ENCODE measurements around the gene PPM1L.
A peak's percentile ranks its signal among the peaks of the same experiment; 100 is the strongest.

PPM1L gene

DNA sequence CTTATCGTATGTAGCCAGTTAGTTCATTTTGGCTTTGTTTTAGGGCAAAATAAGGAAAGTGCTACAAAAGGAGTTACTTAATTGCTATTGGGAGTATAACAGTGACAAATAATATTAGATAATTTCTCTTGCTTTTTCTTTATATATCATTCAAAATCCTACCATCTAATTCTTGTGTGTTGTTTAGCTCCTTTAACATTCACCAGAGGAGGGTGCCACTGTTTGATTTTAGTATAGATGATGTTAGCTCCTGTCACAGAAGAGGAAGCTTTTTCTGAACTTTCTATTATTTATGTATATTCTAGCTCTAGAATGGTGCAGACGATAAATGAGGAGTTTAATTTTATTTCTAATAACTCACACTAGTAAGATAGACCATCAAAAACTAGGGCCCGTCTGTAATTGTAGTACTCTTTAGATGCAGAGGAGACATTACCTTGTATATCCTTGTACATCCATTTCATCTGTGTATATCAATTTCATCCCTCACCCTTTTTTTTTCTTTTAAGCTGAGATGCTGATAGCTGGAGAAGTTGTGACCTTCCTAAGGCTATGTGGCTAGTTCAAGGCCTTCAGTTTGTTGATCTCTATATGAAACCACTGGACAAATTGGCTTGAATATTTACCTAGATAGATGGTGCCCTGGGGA, 3.0 kb downstream of the PPM1L start:
- Histone ChIP-seq H3K27me3 (ENCODE audit: low read depth, low read length) (no peaks in the 10 kb centered on the region), H3K79me2 (ENCODE audit: low read length) (peaks cover 49% of the 10 kb centered on the region), H4K20me1 (ENCODE audit: insufficient read depth, low read length) (no peaks in the 10 kb centered on the region), H3K27ac (ENCODE audit: low read length) (no peak overlapping the region), H3K4me2 (ENCODE audit: low read length) (peak overlapping the region; percentile 11), H3K4me3 (ENCODE audit: low read length) (peak overlapping the region; percentile 0; the same call in 1 of the 2 replicates), H2AFZ (ENCODE audit: low read depth, low read length) (no peak overlapping the region), H3K4me1 (ENCODE audit: low read length) (peaks cover 33% of the 10 kb centered on the region), H3K9ac (ENCODE audit: low read length) (no peak overlapping the region), H3K36me3 (replicated peaks; ENCODE audit: low read depth, low read length) (no peaks in the 10 kb centered on the region), H3K9me3 (ENCODE audit: insufficient read depth, low read length) (no peaks in the 10 kb centered on the region)
- TF ChIP-seq CTCF (IDR thresholded peaks at IDR 0.05; ENCODE audit: low read depth, low read length), result peak; percentile 56
- TF ChIP-seq EZH2phosphoT487 (IDR thresholded peaks at IDR 0.05; ENCODE audit: low read depth), result no peak

GRCh38 chr3:160763073-160763472, 7.0 kb downstream of the PPM1L start:
- Histone ChIP-seq H3K79me2 (ENCODE audit: low read length) (peaks cover 27% of the 10 kb centered on the region; the same call in 1 of the 2 replicates), H3K9me3 (ENCODE audit: insufficient read depth, low read length) (no peaks in the 10 kb centered on the region), H3K27ac (ENCODE audit: low read length) (no peak overlapping the region), H3K4me3 (ENCODE audit: low read length) (no peak overlapping the region), H3K9ac (ENCODE audit: low read length) (no peak overlapping the region), H3K4me1 (ENCODE audit: low read length) (peaks cover 33% of the 10 kb centered on the region), H3K36me3 (replicated peaks; ENCODE audit: low read depth, low read length) (peaks cover 4% of the 10 kb centered on the region), H4K20me1 (ENCODE audit: insufficient read depth, low read length) (no peaks in the 10 kb centered on the region), H3K27me3 (ENCODE audit: low read depth, low read length) (no peaks in the 10 kb centered on the region), H2AFZ (ENCODE audit: low read depth, low read length) (no peak overlapping the region), H3K4me2 (ENCODE audit: low read length) (no peak overlapping the region)
- TF ChIP-seq CTCF (IDR thresholded peaks at IDR 0.05; ENCODE audit: low read depth, low read length), result no peak
- TF ChIP-seq EZH2phosphoT487 (IDR thresholded peaks at IDR 0.05; ENCODE audit: low read depth), result no peak

DNA sequence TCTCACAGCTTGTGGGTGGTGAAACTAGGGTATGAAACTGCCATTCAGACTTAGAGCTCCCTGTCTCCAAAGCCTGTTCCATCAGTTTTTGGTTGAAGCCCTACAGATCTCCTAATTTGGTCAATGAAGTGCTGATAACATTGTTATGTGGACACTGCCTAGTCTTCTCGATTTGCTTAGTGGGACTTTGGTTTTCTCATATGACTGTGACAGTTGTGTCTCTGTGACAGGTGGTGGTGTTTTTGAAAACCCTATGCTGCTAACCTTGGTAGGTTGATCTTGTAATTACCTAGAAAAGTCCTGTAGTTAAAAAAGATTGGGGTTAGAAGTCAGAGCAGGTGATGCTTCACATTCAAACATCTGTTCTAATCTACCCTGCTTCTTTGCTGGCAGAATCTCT, 9.2 kb downstream of the PPM1L start:
- Histone ChIP-seq H3K4me2 (ENCODE audit: low read length) (peak overlapping the region; percentile 48), H3K9me3 (ENCODE audit: insufficient read depth, low read length) (no peaks in the 10 kb centered on the region), H3K4me3 (ENCODE audit: low read length) (no peak overlapping the region), H2AFZ (ENCODE audit: low read depth, low read length) (no peak overlapping the region), H3K79me2 (ENCODE audit: low read length) (peaks cover 22% of the 10 kb centered on the region; the same call in 1 of the 2 replicates), H3K36me3 (replicated peaks; ENCODE audit: low read depth, low read length) (peaks cover 4% of the 10 kb centered on the region), H4K20me1 (ENCODE audit: insufficient read depth, low read length) (no peaks in the 10 kb centered on the region), H3K4me1 (ENCODE audit: low read length) (peaks cover 23% of the 10 kb centered on the region), H3K27me3 (ENCODE audit: low read depth, low read length) (no peaks in the 10 kb centered on the region), H3K9ac (ENCODE audit: low read length) (no peak overlapping the region), H3K27ac (ENCODE audit: low read length) (peak overlapping the region; percentile 28; the same call in 1 of the 2 replicates)
- no peak for TF ChIP-seq CTCF (IDR thresholded peaks at IDR 0.05; ENCODE audit: low read depth, low read length)
- no peak for TF ChIP-seq EZH2phosphoT487 (IDR thresholded peaks at IDR 0.05; ENCODE audit: low read depth)

- peaks cover 21% of the 10 kb centered on the region for H3K79me2 ChIP-seq (ENCODE audit: low read length)
- H3K4me2 ChIP-seq (ENCODE audit: low read length), result no peak overlapping the region
- H3K4me3 ChIP-seq (ENCODE audit: low read length), result no peak overlapping the region
- H3K9me3 ChIP-seq (ENCODE audit: insufficient read depth, low read length), result no peaks in the 10 kb centered on the region
- no peaks in the 10 kb centered on the region for H3K27me3 ChIP-seq (ENCODE audit: low read depth, low read length)
- peaks cover 23% of the 10 kb centered on the region for H3K4me1 ChIP-seq (ENCODE audit: low read length)
- TF ChIP-seq EZH2phosphoT487 (IDR thresholded peaks at IDR 0.05; ENCODE audit: low read depth) (no peak), CTCF (IDR thresholded peaks at IDR 0.05; ENCODE audit: low read depth, low read length) (no peak)
- peaks cover 4% of the 10 kb centered on the region for H3K36me3 ChIP-seq (replicated peaks; ENCODE audit: low read depth, low read length)
- H2AFZ ChIP-seq (ENCODE audit: low read depth, low read length), result no peak overlapping the region
- H4K20me1 ChIP-seq (ENCODE audit: insufficient read depth, low read length), result no peaks in the 10 kb centered on the region
- no peak overlapping the region for H3K27ac ChIP-seq (ENCODE audit: low read length)
- H3K9ac ChIP-seq (ENCODE audit: low read length), result no peak overlapping the region
These were observed 12.0 kb downstream of the PPM1L start for GRCh38 chr3:160768031-160768430.
